HG02885 (cell line): Measurements from ENCODE around the gene FTO.

Experiments used
- ATAC-seq: cut with Tn5 transposase; IDR thresholded peaks from one replicate; pipeline ENCODE4 v1.9.1; 2021; ENCODE audit warnings: mild to moderate bottlenecking; ENCODE audit not compliant: unreplicated experiment, poor library complexity

FTO gene

DNA sequence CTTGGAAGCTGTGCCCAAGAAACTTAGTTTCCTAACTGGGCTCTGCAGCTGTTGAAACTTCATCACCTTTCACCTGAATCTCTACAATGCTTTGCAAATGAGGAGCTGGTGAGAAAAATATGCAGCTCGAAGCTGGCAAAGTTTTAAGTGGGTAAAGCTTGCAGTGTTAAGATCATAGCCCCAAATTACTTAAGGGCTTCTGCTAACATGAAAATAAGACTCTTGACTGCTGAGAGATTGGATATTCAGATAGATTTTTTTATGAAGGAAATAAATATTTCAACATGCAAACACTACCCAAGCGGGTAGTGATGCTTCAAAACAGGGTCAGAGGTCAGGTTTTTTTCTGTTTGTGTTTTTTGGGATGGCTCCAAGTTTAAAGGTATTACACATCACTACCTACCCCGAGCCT lies 278.7 kb downstream of the FTO start:
- ATAC-seq = no peak

- ATAC-seq = no peak
Measured at GRCh38 chr16:53984936-53985335, 281.0 kb downstream of the FTO start.

DNA sequence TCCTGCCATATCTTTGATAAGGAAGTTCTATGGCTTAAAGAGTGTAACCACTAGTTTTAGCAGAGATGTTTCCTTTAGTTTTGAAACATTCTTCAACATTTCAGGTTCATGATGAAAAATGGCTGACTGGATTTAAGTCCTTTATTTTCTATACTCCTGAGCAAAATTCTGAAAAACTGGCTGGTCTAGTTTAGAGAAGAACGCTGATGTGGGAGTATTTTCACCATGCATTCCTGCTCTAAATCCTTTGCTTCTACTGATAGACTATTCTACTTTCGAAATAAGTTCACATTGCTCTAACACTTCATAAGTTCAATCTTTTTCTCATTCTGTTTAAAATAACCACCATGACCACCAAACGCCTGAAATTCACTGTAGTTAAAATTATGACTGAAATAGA lies 281.9 kb downstream of the FTO start:
- no peak for ATAC-seq

- ATAC-seq = no peak
Measured at GRCh38 chr16:53986793-53987192, 282.8 kb downstream of the FTO start.

DNA sequence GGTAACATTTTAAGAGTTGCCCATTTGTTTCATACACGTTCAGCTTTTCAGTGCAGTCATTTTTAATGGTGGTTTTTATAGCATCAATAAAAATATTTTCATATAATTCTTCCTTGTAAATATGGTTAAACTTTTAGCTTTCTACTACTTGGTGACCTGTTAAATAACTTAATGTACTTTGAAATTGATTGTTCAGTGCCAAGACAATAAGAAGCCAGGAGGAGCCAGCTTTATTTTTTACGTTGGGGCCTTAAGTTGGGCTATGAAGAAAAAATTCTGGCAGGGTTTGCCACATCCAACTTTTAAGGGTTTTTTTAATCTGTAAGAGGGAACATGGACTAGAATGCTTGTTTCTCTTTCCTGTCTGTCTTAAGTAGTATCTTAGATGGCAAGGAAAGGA lies 284.2 kb downstream of the FTO start:
- no peak for ATAC-seq

DNA sequence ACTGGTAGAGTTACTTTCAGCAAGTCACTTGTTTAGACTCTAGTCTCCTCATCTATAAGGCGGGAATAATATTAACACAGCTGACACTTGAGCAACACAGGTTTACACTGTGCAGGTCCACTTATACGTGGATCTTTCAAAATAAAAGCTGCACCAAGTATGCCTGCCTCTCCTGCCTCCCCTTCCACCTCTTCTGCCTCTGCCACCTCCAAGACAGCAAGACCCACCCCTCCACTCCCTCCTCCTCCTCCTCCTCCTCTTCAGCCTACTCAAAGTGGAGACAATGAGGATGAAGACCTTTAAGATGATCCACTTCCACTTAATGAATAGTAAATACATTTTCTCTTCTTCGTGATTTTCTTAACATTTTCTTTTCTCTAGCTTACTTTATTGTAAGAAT lies 285.6 kb downstream of the FTO start:
- ATAC-seq = no peak

DNA sequence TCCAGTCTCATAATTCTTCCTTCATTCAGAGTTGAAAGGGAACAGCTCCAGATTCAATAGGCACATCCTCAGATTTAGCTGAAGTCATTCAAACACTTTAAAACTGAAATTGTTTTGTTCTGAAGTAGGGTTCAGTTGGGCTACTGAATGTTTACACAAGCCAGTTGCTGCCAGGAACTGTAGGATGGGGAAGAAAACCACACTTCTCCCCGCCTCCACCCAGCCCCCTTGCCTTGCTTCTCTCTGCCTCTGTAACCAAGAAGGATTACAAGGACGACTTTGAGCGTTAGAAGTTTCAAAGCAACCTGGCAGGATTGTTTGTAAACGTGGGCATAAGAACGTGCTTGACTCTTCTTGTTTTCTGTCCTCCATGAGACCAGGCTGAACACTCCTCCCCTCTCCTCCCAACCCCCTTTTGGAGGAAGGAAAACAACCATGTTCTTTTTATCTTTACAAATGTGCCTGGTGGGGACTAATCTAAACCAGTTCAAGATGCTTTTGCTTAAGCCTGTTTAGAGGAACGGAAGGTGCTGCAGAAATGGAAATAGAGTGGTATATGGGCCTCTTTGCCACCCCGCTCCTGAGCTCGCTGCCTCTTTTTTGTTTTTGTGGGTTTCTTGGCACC lies 287.9 kb downstream of the FTO start:
- ATAC-seq = no peak

DNA sequence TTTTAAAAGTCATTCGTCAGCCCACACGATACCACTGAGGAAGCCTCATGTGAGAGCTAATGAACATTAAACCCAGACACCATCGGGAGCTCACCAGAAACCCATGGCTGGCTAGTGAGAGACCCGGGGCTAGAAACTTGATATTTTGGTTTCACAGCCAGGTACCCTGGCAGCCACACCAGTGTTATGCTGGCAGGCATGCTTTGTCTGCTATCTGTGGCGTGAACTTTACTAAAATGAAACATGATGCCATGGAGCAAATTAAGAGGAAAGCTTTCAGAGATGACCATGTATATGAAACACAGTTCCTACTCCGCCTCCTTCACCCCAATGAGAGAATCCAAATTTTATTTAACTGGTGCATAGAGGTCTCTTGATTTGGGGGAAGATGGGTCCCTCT lies 291.4 kb downstream of the FTO start:
- ATAC-seq = no peak

GRCh38 chr16:53996961-53997360 lies 293.0 kb downstream of the FTO start:
- ATAC-seq = no peak

GRCh38 chr16:53998024-53998810 lies 294.3 kb downstream of the FTO start:
- no peak for ATAC-seq

DNA sequence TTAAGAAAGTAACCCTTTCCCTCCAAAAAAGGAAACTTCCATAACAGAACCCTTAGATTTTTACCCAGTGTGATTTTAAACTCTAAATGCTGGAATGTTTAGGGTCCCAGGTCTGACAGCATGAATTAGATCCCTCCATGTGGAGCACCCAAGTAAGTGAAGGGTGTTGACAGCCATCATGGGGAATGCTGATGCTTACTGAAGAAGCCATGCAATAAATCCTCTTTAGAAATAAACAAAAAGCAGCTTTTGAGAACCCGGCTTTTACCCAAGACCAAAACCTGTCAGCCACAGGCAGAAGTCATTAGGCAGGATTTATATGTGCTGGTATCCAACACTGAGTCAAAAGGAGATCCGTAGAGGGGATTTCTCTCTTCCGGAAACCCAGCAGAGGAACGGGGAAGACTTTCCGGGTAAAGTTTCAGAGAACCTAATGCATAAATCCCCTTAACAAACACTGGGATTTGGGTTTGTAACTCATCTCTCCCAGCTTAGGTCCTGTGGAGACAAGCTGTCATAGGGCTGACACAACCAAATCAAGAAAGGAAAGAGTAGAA lies 295.1 kb downstream of the FTO start:
- no peak for ATAC-seq

DNA sequence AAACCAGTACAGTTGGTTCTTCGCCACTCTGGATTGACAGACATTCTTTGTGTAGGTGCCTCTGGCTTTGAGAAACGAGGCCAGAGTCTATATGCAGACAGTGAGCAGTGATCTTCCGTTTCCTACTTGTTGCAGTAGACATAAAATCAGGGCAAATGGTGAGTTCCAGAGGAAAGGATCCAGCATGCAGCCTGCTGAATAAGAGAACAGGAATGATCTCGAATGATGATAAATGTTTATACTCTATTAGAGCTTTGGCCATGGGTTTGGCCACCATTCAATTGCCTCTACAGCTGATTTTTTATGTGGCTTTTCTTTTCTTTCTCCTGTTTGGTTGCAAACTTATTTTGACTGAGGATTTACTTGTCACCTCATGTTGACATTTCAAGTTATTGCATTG lies 295.9 kb downstream of the FTO start:
- ATAC-seq = no peak

GRCh38 chr16:54000361-54000760 lies 296.4 kb downstream of the FTO start:
- no peak for ATAC-seq

- ATAC-seq = no peak
Measured at GRCh38 chr16:54006693-54007092, 302.7 kb downstream of the FTO start.

DNA sequence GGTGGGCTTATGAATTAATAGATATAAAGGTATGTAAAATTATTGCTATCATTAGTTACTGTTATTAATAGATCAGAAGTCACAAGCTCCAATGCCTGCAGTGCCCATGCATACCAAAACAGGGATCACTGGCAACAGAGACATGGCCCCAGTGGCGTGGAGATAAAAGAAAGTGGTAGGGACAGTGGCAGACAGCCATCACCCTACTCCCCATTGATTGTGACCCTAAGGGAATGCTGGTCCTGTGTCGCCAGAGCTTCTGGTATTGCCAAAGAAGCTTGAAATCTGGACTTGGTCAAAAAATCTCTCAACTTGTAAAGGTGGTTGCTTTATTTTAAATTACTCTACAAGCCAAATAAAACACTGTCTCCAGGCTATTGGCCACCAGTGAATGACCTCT lies 303.5 kb downstream of the FTO start:
- no peak for ATAC-seq

DNA sequence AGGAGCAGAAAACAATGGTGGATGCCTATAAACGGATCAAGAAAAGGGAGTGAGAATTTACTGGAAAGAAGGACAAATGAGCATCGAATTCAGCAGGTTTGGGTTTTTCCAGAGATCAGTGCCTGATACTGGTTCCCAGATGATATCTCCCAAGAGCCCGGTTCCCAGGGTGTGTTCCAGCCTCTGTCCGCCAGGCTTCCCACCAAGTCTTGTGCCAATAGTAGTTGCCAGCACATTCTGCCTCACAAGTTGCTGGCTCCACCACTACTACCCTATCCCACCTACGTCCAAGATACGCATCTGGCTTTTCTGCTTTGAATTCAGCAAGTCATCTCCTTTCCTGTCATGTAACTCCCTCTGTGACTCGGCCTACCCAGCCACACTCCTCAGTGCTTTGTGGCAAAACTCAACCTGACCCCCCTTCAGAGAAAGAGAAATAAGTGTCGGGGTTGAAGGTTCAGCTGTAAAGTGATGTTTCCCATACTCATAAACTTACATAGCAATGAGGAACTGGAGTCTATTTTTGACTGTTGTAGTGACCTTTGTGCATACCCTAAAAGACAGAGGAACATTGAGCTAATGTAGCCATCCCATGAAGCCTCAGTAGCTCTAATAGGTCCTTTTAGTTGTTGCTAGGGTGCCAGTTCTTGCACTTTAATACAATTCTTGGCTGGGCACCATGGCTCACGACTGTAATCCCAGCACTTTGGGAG lies 305.7 kb downstream of the FTO start:
- ATAC-seq = no peak

DNA sequence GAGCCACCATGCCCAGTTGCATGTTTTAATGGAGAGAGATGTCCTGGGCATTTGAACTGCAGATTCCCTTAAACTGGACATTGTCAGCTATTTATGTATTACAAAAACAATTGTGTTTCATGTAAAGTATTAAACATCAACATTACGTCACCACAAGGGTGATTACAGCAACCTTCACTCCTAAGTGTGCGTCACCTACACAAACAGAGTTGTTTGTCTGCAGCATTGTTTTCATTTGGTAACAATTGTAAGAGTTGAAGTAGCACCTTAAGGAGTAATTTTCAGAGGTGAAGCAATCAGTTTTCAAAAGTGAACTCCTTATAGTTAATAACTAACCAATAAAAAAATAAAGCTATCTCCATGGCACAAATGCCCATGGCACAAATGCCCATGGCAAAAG lies 311.2 kb downstream of the FTO start:
- ATAC-seq = no peak

DNA sequence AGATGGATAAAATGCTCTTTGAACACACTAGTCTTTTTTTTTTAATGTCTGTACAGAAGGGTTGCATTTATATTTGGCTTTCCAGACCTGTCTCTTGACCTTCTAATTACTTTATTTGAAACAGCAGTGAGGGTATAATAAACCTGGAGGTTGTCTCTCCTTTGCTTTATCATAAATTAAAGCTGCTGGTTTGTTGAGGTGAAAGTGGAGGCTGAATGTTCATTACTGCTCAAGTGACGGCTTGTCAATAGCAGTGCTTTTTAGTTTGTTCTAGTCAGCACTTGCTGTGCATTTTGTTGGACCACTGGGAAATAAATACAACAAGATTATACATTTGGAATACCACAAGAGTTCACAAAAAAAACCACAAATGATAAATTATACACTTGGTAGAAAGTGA lies 318.4 kb downstream of the FTO start:
- no peak for ATAC-seq

GRCh38 chr16:54026456-54026855 lies 322.5 kb downstream of the FTO start:
- ATAC-seq = no peak

DNA sequence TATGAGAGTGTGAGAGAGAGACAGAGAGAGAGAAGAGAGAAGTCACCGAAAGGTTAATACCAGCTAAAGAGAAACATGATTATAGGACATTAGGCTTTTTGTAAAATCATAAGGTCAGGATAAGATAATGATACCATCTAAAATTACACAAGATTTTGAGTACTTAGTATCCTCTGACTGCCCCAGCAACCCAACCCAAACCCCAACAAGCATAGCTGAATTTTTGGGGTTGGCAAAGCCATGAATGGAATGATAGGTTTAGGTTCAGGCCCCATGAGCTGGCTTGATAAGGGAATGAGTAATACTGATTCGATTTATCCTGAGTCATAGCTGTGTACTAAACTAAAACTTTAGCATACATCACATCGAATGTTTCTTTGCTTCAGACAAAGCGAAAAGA lies 323.1 kb downstream of the FTO start:
- ATAC-seq = no peak

DNA sequence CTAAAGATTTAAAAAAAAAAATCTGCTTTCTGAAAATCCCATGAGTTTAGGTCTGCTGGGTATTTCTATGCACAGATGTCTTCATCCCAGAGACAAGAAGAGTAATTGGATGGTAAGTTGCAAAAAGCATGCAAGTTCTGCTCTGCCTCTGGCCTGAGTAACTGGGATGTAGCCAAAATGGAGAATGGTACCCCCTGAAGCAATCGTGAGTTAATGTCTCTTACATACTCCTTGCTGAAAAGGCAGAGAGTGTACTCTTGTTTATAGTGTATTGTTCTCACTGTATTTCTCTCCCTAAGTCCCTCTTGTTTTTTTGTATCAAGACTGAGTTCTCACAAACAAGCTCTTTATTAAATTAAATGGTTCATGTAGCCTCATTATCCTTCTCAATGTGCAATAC lies 323.6 kb downstream of the FTO start:
- ATAC-seq = no peak
